Measurements from ENCODE around the gene METTL25.
"Not testable (repeated sequence)": the region's sequence is repeated elsewhere in the genome, so short reads cannot be mapped to it uniquely, and the experiment has no call there.

DNA sequence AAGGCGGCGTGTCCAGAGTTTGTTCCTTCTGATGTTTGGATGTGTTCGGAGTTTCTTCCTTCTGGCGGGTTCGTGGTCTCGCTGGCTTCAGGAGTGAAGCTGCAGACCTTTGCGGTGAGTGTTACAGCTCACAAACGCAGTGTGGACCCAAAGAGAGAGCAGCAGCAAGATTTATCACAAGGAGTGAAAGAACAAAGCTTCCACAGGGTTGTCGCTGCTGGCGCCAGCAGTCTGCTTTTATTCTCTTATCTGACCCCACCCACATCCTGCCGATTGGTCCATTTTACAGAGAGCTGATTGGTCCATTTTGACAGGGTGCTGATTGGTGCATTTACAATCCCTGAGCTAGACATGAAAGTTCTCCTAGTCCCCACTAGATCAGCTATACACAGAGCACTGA lies 2.5 kb downstream of the METTL25 start:
- TF ChIP-seq, protein P1, sequence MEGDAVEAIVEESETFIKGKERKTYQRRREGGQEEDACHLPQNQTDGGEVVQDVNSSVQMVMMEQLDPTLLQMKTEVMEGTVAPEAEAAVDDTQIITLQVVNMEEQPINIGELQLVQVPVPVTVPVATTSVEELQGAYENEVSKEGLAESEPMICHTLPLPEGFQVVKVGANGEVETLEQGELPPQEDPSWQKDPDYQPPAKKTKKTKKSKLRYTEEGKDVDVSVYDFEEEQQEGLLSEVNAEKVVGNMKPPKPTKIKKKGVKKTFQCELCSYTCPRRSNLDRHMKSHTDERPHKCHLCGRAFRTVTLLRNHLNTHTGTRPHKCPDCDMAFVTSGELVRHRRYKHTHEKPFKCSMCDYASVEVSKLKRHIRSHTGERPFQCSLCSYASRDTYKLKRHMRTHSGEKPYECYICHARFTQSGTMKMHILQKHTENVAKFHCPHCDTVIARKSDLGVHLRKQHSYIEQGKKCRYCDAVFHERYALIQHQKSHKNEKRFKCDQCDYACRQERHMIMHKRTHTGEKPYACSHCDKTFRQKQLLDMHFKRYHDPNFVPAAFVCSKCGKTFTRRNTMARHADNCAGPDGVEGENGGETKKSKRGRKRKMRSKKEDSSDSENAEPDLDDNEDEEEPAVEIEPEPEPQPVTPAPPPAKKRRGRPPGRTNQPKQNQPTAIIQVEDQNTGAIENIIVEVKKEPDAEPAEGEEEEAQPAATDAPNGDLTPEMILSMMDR (IDR thresholded peaks at IDR 0.05), result not testable (repeated sequence)
- TF ChIP-seq POLR2A, EP300 (IDR thresholded peaks at IDR 0.05): not testable (repeated sequence)

Measured in tibial nerve (tissue), 4 donors.